22Rv1 (cell line): Measurements from ENCODE around the gene PLCB4.

Experiments
- CTCF ChIP-seq: fragments of 450-650 bp; IDR thresholded peaks from 2 replicates; pipeline ENCODE4 v1.5.1; 2017; ENCODE audit warnings: mild to moderate bottlenecking
- ZFX ChIP-seq: fragments of 450-650 bp; IDR thresholded peaks from 2 replicates; pipeline ENCODE4 v1.6.1; 2017; ENCODE audit warnings: antibody characterized with exemption, borderline replicate concordance

- TF ChIP-seq CTCF (no peak), ZFX (no peak)
Observed at GRCh38 chr20:9081423-9081966, 12.6 kb downstream of the PLCB4 start.
